Astrocyte (in vitro differentiated cells and primary cell): ENCODE data around the gene EIF4G3. TPM values are rescaled to one million over a fixed set of nuclear protein-coding genes. Genes with fewer than 3 reads are reported as not detected.

Experiments used
- DNase-seq: peaks from one replicate; pipeline ENCODE4 v3.0.0-alpha.2; 2010; ENCODE audit warnings: low read depth
- FAIRE-seq: peaks from 2 replicates; lab custom pipeline; 2011; peaks lifted over from hg19 to GRCh38; lab: Jason Lieb, UNC
- H2AFZ ChIP-seq: 2 replicates; pipeline ENCODE4 v1.6.0; 2012; ENCODE audit warnings: low read depth, low read length, inconsistent platforms
- H3K27ac ChIP-seq: 2 replicates; pipeline ENCODE4 v1.5.1; 2011; ENCODE audit warnings: low read depth, low read length, inconsistent platforms
- H3K27me3 ChIP-seq: 2 replicates; pipeline ENCODE4 v1.6.0; 2011; ENCODE audit warnings: low read length, inconsistent platforms; ENCODE audit not compliant: insufficient read depth
- H3K36me3 ChIP-seq: 2 replicates; pipeline ENCODE4 v1.5.1; 2011; ENCODE audit warnings: low read length, inconsistent platforms; ENCODE audit not compliant: insufficient read depth
- H3K4me1 ChIP-seq: 2 replicates; pipeline ENCODE4 v1.5.1; 2011; ENCODE audit warnings: low read length, inconsistent platforms; ENCODE audit not compliant: insufficient read depth
- H3K4me2 ChIP-seq: 2 replicates; pipeline ENCODE4 v1.6.0; 2012; ENCODE audit warnings: low read length, inconsistent platforms
- H3K4me3 ChIP-seq: 2 replicates; pipeline ENCODE4 v1.5.1; 2011; ENCODE audit warnings: low read depth, mild to moderate bottlenecking, low read length, inconsistent platforms; ENCODE audit not compliant: insufficient read depth
- H3K79me2 ChIP-seq: 2 replicates; pipeline ENCODE4 v1.6.0; 2012; ENCODE audit warnings: mild to moderate bottlenecking, low read length, inconsistent platforms; ENCODE audit not compliant: insufficient read depth
- H3K9ac ChIP-seq: 2 replicates; pipeline ENCODE4 v1.6.0; 2012; ENCODE audit warnings: mild to moderate bottlenecking, low read length, inconsistent platforms
- H3K9me3 ChIP-seq: 2 replicates; pipeline ENCODE4 v1.5.1; 2012; ENCODE audit warnings: low read depth, mild to moderate bottlenecking, low read length, inconsistent platforms; ENCODE audit not compliant: insufficient read depth
- H4K20me1 ChIP-seq: 2 replicates; pipeline ENCODE4 v1.6.0; 2012; ENCODE audit warnings: low read length, inconsistent platforms; ENCODE audit not compliant: insufficient read depth
- H3K27ac Mint-ChIP-seq: one replicate; pipeline ENCODE4 v1.8.0; 2021; ENCODE audit warnings: mild to moderate bottlenecking, mixed read lengths; ENCODE audit not compliant: unreplicated experiment
- H3K27me3 Mint-ChIP-seq: one replicate; pipeline ENCODE4 v1.8.0; 2021; ENCODE audit warnings: low read depth, mixed read lengths; ENCODE audit not compliant: unreplicated experiment
- H3K36me3 Mint-ChIP-seq: one replicate; pipeline ENCODE4 v1.8.0; 2021; ENCODE audit warnings: low read depth, mixed read lengths; ENCODE audit not compliant: unreplicated experiment
- H3K4me1 Mint-ChIP-seq: one replicate; pipeline ENCODE4 v1.8.0; 2021; ENCODE audit warnings: low read depth, mixed read lengths; ENCODE audit not compliant: unreplicated experiment
- H3K4me3 Mint-ChIP-seq: one replicate; pipeline ENCODE4 v1.8.0; 2021; ENCODE audit warnings: mild to moderate bottlenecking, moderate library complexity, mixed read lengths; ENCODE audit not compliant: unreplicated experiment
- H3K9me3 Mint-ChIP-seq: one replicate; pipeline ENCODE4 v1.8.0; 2021; ENCODE audit warnings: mild to moderate bottlenecking, mixed read lengths; ENCODE audit not compliant: unreplicated experiment
- CTCF ChIP-seq: IDR thresholded peaks from 2 replicates; pipeline ENCODE4 v1.5.1; 2011; ENCODE audit warnings: low read depth, mild to moderate bottlenecking, inconsistent platforms, low read length, moderate library complexity; ENCODE audit not compliant: insufficient read depth
- EZH2 ChIP-seq: IDR thresholded peaks from 2 replicates; pipeline ENCODE4 v1.6.1; 2012; ENCODE audit warnings: mild to moderate bottlenecking, low read length, inconsistent platforms; ENCODE audit not compliant: insufficient read depth
- total RNA-seq: library from RNA; stranded (reverse); gene quantifications from 2 replicates; pipeline ENCODE4 v1.2.1, GENCODE V29; 2021

EIF4G3 gene
- total RNA-seq, 1 donor from 2014 or later = 76.1 TPM

- no peaks in the 10 kb centered on the region for H3K9me3 Mint-ChIP-seq
- peaks cover 46% of the 10 kb centered on the region for H3K79me2 ChIP-seq
- no peak overlapping the region for H3K27ac Mint-ChIP-seq
These were observed 406.2 kb downstream of the EIF4G3 start for GRCh38 chr1:20770314-20771087.

GRCh38 chr1:20767271-20767670 lies 409.4 kb downstream of the EIF4G3 start:
- TF ChIP-seq CTCF = no peak
- TF ChIP-seq EZH2 = no peak
- H3K4me3 ChIP-seq = no peak overlapping the region
- no peak overlapping the region for H3K9ac ChIP-seq
- H3K36me3 ChIP-seq = peaks cover 72% of the 10 kb centered on the region
- no peaks in the 10 kb centered on the region for H3K4me1 ChIP-seq
- H4K20me1 ChIP-seq = peaks cover 19% of the 10 kb centered on the region
- H3K4me2 ChIP-seq = no peak overlapping the region
- H3K27me3 Mint-ChIP-seq = no peaks in the 10 kb centered on the region
- no peaks in the 10 kb centered on the region for H3K9me3 Mint-ChIP-seq
- no peak for DNase-seq
- no peaks in the 10 kb centered on the region for H3K4me1 Mint-ChIP-seq
- no peak overlapping the region for H3K4me3 Mint-ChIP-seq
- H2AFZ ChIP-seq = no peak overlapping the region
- FAIRE-seq = no peak
- H3K27me3 ChIP-seq = no peaks in the 10 kb centered on the region
- peaks cover 25% of the 10 kb centered on the region for H3K79me2 ChIP-seq
- H3K9me3 ChIP-seq = no peaks in the 10 kb centered on the region
- H3K27ac ChIP-seq = no peak overlapping the region
- H3K36me3 Mint-ChIP-seq = peaks cover 12% of the 10 kb centered on the region
- H3K27ac Mint-ChIP-seq = no peak overlapping the region

More at GRCh38 chr1:20770314-20771087, 406.2 kb downstream of the EIF4G3 start:
- Histone ChIP-seq H3K4me2 (no peak overlapping the region), H2AFZ (no peak overlapping the region), H3K9me3 (no peaks in the 10 kb centered on the region), H3K36me3 (peaks cover 73% of the 10 kb centered on the region), H3K4me3 (no peak overlapping the region), H3K27me3 (no peaks in the 10 kb centered on the region), H3K27ac (no peak overlapping the region), H4K20me1 (peaks cover 26% of the 10 kb centered on the region), H3K9ac (no peak overlapping the region), H3K4me1 (no peaks in the 10 kb centered on the region)
- peaks cover 8% of the 10 kb centered on the region for H3K36me3 Mint-ChIP-seq
- TF ChIP-seq EZH2 = no peak
- no peak for TF ChIP-seq CTCF
- no peaks in the 10 kb centered on the region for H3K4me1 Mint-ChIP-seq
- no peaks in the 10 kb centered on the region for H3K27me3 Mint-ChIP-seq
- FAIRE-seq (no peak), DNase-seq (no peak)
- peak overlapping the region; percentile 37 for H3K4me3 Mint-ChIP-seq

DNA sequence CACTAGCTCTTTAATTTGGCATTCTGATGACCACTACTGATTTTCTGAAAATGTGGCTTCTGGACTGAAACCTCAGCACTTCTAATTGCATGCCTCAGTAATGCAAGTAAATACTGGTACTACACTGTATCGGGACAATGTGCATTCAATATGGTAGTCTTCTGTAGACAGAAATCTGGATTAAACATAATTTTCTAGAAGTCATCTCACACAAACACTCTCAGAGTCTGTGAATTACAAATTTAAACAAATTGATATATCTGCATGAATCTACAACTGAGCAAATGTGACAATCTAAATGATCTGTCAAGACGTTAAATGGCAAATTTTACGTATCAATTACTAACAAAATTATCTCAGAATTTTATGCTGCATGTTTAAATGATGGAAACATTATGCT lies 413.3 kb downstream of the EIF4G3 start:
- H3K27ac Mint-ChIP-seq = no peak overlapping the region
- peaks cover 71% of the 10 kb centered on the region for H3K36me3 ChIP-seq

More for the DNA sequence above, 413.3 kb downstream of the EIF4G3 start:
- no peaks in the 10 kb centered on the region for H3K27me3 ChIP-seq
- H3K9me3 Mint-ChIP-seq = no peaks in the 10 kb centered on the region
- no peak overlapping the region for H3K4me3 ChIP-seq
- no peak overlapping the region for H2AFZ ChIP-seq
- TF ChIP-seq CTCF = no peak
- TF ChIP-seq EZH2 = no peak
- no peak overlapping the region for H3K9ac ChIP-seq
- H3K27ac ChIP-seq = no peak overlapping the region
- no peaks in the 10 kb centered on the region for H3K4me1 Mint-ChIP-seq
- no peak overlapping the region for H3K4me3 Mint-ChIP-seq
- H3K9me3 ChIP-seq = no peaks in the 10 kb centered on the region
- FAIRE-seq (no peak), DNase-seq (no peak)
- peaks cover 3% of the 10 kb centered on the region for H3K79me2 ChIP-seq
- peaks cover 15% of the 10 kb centered on the region for H4K20me1 ChIP-seq
- H3K36me3 Mint-ChIP-seq = peaks cover 18% of the 10 kb centered on the region
- H3K4me1 ChIP-seq = no peaks in the 10 kb centered on the region
- H3K4me2 ChIP-seq = no peak overlapping the region
- H3K27me3 Mint-ChIP-seq = no peaks in the 10 kb centered on the region
